Activated naive CD8-positive, alpha-beta T cell treated with anti-CD3 and anti-CD28 coated beads, Interleukin-2, amount 50 U/mL, for 24 hours (primary cell): ENCODE results near the gene SLC27A5.
A peak's percentile ranks its signal among the peaks of the same experiment; 100 is the strongest.

Source experiments
- ATAC-seq: fragments of 150-1000 bp; cut with Tn5 transposase; one replicate; pipeline ENCODE4 v1.10.0; 2021
- DNase-seq: peaks from one replicate; pipeline ENCODE4 v3.0.0; 2021
- H3K27ac Mint-ChIP-seq: one replicate; pipeline ENCODE4 v1.8.0; 2021; ENCODE audit warnings: mild to moderate bottlenecking, mixed read lengths
- H3K27me3 Mint-ChIP-seq: one replicate; pipeline ENCODE4 v1.8.0; 2021; ENCODE audit warnings: mixed read lengths
- H3K36me3 Mint-ChIP-seq: one replicate; pipeline ENCODE4 v1.8.0; 2021; ENCODE audit warnings: low read depth, mixed read lengths
- H3K4me1 Mint-ChIP-seq: one replicate; pipeline ENCODE4 v1.8.0; 2021; ENCODE audit warnings: mixed read lengths
- H3K4me3 Mint-ChIP-seq: one replicate; pipeline ENCODE4 v1.8.0; 2021; ENCODE audit warnings: mild to moderate bottlenecking, moderate library complexity, mixed read lengths
- H3K9me3 Mint-ChIP-seq: one replicate; pipeline ENCODE4 v1.8.0; 2021; ENCODE audit warnings: mixed read lengths

Gene SLC27A5

GRCh38 chr19:58511353-58512208 is at the start of gene SLC27A5:
SLC27A5 (minus strand) TSS chr19:58511992; CDS start chr19:58511955, 37 bp downstream.
- Mint-ChIP-seq H3K4me3 (no peak within 1 kb of the TSS), H3K36me3 (peaks cover 11% of the 10 kb centered on the region), H3K27ac (no peak within 1 kb of the TSS), H3K4me1 (peaks cover 16% of the 10 kb centered on the region), H3K27me3 (no peaks in the 10 kb centered on the region), H3K9me3 (peaks cover 9% of the 10 kb centered on the region)
- no peak for ATAC-seq
- DNase-seq = no peak

- ATAC-seq (no peak), DNase-seq (no peak)
- peaks cover 40% of the 10 kb centered on the region for H3K36me3 Mint-ChIP-seq
- H3K9me3 Mint-ChIP-seq = no peaks in the 10 kb centered on the region
- peak overlapping the region; percentile 100 for H3K27ac Mint-ChIP-seq
- peaks cover 71% of the 10 kb centered on the region for H3K4me1 Mint-ChIP-seq
- H3K4me3 Mint-ChIP-seq = peak overlapping the region; percentile 94
- peaks cover 2% of the 10 kb centered on the region for H3K27me3 Mint-ChIP-seq
These were observed 49.1 kb upstream of the SLC27A5 start for GRCh38 chr19:58560921-58561320.

GRCh38 chr19:58560007-58560887 is 48.5 kb upstream of the SLC27A5 start:
- H3K4me3 Mint-ChIP-seq = peak overlapping the region; percentile 94
- H3K36me3 Mint-ChIP-seq = peaks cover 45% of the 10 kb centered on the region
- no peaks in the 10 kb centered on the region for H3K9me3 Mint-ChIP-seq
- DNase-seq (no peak), ATAC-seq (no peak)
- H3K4me1 Mint-ChIP-seq = peaks cover 73% of the 10 kb centered on the region
- peaks cover 2% of the 10 kb centered on the region for H3K27me3 Mint-ChIP-seq
- peak overlapping the region; percentile 100 for H3K27ac Mint-ChIP-seq

GRCh38 chr19:58559275-58560006 is 47.6 kb upstream of the SLC27A5 start:
- peaks cover 50% of the 10 kb centered on the region for H3K36me3 Mint-ChIP-seq
- peaks cover 80% of the 10 kb centered on the region for H3K4me1 Mint-ChIP-seq
- peak overlapping the region; percentile 100 for H3K27ac Mint-ChIP-seq
- ATAC-seq (peak; percentile 21), DNase-seq (peak; percentile 89)
- H3K27me3 Mint-ChIP-seq = peaks cover 2% of the 10 kb centered on the region
- H3K4me3 Mint-ChIP-seq = peak overlapping the region; percentile 94
- no peaks in the 10 kb centered on the region for H3K9me3 Mint-ChIP-seq

GRCh38 chr19:58558623-58559274 is 47.0 kb upstream of the SLC27A5 start:
- Mint-ChIP-seq H3K4me1 (peaks cover 80% of the 10 kb centered on the region), H3K9me3 (no peaks in the 10 kb centered on the region), H3K27me3 (peaks cover 2% of the 10 kb centered on the region), H3K36me3 (peaks cover 53% of the 10 kb centered on the region), H3K4me3 (peak overlapping the region; percentile 94), H3K27ac (peak overlapping the region; percentile 100)
- peak; percentile 56 for ATAC-seq
- peak; percentile 100 for DNase-seq

- Mint-ChIP-seq H3K4me3 (peak within 1 kb of the TSS; percentile 94), H3K27ac (peak within 1 kb of the TSS; percentile 100), H3K36me3 (peaks cover 54% of the 10 kb centered on the region), H3K4me1 (peaks cover 77% of the 10 kb centered on the region), H3K9me3 (no peaks in the 10 kb centered on the region), H3K27me3 (peaks cover 2% of the 10 kb centered on the region)
- no peak for ATAC-seq
- DNase-seq = no peak
These were observed 46.4 kb upstream of the SLC27A5 start, which contains the start of gene UBE2M for GRCh38 chr19:58558066-58558622. UBE2M (minus strand) TSS chr19:58558611; CDS start chr19:58558381, 230 bp downstream.

- no peak for DNase-seq
- H3K4me1 Mint-ChIP-seq = peaks cover 80% of the 10 kb centered on the region
These were observed 45.7 kb upstream of the SLC27A5 start for GRCh38 chr19:58557221-58558065.

GRCh38 chr19:58556622-58557220 is 44.9 kb upstream of the SLC27A5 start:
- Mint-ChIP-seq H3K4me3 (peak overlapping the region; percentile 94), H3K27ac (peak overlapping the region; percentile 100), H3K9me3 (no peaks in the 10 kb centered on the region), H3K27me3 (peaks cover 2% of the 10 kb centered on the region), H3K4me1 (peaks cover 74% of the 10 kb centered on the region), H3K36me3 (peaks cover 65% of the 10 kb centered on the region)
- no peak for ATAC-seq
- DNase-seq = no peak

More at GRCh38 chr19:58557221-58558065, 45.7 kb upstream of the SLC27A5 start:
- H3K27me3 Mint-ChIP-seq = peaks cover 2% of the 10 kb centered on the region
- ATAC-seq = no peak
- H3K27ac Mint-ChIP-seq = peak overlapping the region; percentile 100
- H3K36me3 Mint-ChIP-seq = peaks cover 58% of the 10 kb centered on the region
- H3K9me3 Mint-ChIP-seq = no peaks in the 10 kb centered on the region
- H3K4me3 Mint-ChIP-seq = peak overlapping the region; percentile 94

GRCh38 chr19:58555920-58556621 is 44.3 kb upstream of the SLC27A5 start:
- Mint-ChIP-seq H3K27me3 (peaks cover 2% of the 10 kb centered on the region), H3K4me3 (peak overlapping the region; percentile 99), H3K27ac (peak overlapping the region; percentile 100), H3K36me3 (peaks cover 65% of the 10 kb centered on the region), H3K9me3 (no peaks in the 10 kb centered on the region), H3K4me1 (peaks cover 68% of the 10 kb centered on the region)
- ATAC-seq = no peak
- DNase-seq = no peak

GRCh38 chr19:58555369-58555885 is 43.6 kb upstream of the SLC27A5 start:
- H3K27me3 Mint-ChIP-seq = peaks cover 2% of the 10 kb centered on the region
- peaks cover 64% of the 10 kb centered on the region for H3K4me1 Mint-ChIP-seq
- no peaks in the 10 kb centered on the region for H3K9me3 Mint-ChIP-seq
- H3K36me3 Mint-ChIP-seq = peaks cover 66% of the 10 kb centered on the region
- peak overlapping the region; percentile 98 for H3K27ac Mint-ChIP-seq
- no peak for DNase-seq
- ATAC-seq = no peak
- peak overlapping the region; percentile 99 for H3K4me3 Mint-ChIP-seq

- peaks cover 62% of the 10 kb centered on the region for H3K4me1 Mint-ChIP-seq
- H3K27ac Mint-ChIP-seq = peak within 1 kb of the TSS; percentile 98
- peaks cover 2% of the 10 kb centered on the region for H3K27me3 Mint-ChIP-seq
- DNase-seq = peak; percentile 99
- H3K4me3 Mint-ChIP-seq = peak within 1 kb of the TSS; percentile 99
- peak; percentile 50 for ATAC-seq
- peaks cover 69% of the 10 kb centered on the region for H3K36me3 Mint-ChIP-seq
- no peaks in the 10 kb centered on the region for H3K9me3 Mint-ChIP-seq
These were observed 42.9 kb upstream of the SLC27A5 start, which contains the start of gene CHMP2A for GRCh38 chr19:58554494-58555368. CHMP2A (minus strand) TSS chr19:58555105; CDS start chr19:58554212, 893 bp downstream.
